GM12875 (cell line): Measurements from ENCODE around the gene KBTBD13.

Source experiments
- H3K4me3 ChIP-seq: one replicate; pipeline ENCODE4 v1.5.1; 2011; ENCODE audit warnings: low read depth, low read length, control low read depth
- TF ChIP-seq, protein P1 (sequence below): IDR thresholded peaks from 2 replicates; pipeline ENCODE4 v1.5.1; 2011; ENCODE audit warnings: low read depth, mild to moderate bottlenecking, control low read depth, inconsistent platforms, low read length, moderate library complexity, borderline replicate concordance; ENCODE audit not compliant: insufficient read depth

Gene KBTBD13

DNA sequence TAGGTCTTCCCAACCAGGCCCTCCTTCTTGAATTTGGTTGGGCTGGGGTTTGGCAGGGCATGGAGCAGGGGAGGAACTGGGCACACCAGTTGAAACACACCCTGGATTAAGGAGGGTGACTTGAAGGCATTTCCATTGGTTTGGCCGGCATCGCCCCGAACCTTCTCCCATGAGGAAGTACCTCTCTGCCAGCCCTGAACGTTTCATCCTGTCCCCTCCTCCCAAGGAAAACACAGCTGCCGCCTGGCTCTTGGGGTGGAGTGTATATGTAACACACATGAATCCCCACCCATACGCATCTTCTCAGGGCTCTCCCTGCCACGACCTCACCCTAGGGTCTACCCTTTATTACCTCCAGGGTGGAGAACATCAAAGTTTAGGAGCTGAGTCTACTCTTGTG is 23.9 kb downstream of the KBTBD13 start:
- TF ChIP-seq, protein P1, sequence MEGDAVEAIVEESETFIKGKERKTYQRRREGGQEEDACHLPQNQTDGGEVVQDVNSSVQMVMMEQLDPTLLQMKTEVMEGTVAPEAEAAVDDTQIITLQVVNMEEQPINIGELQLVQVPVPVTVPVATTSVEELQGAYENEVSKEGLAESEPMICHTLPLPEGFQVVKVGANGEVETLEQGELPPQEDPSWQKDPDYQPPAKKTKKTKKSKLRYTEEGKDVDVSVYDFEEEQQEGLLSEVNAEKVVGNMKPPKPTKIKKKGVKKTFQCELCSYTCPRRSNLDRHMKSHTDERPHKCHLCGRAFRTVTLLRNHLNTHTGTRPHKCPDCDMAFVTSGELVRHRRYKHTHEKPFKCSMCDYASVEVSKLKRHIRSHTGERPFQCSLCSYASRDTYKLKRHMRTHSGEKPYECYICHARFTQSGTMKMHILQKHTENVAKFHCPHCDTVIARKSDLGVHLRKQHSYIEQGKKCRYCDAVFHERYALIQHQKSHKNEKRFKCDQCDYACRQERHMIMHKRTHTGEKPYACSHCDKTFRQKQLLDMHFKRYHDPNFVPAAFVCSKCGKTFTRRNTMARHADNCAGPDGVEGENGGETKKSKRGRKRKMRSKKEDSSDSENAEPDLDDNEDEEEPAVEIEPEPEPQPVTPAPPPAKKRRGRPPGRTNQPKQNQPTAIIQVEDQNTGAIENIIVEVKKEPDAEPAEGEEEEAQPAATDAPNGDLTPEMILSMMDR, result no peak

DNA sequence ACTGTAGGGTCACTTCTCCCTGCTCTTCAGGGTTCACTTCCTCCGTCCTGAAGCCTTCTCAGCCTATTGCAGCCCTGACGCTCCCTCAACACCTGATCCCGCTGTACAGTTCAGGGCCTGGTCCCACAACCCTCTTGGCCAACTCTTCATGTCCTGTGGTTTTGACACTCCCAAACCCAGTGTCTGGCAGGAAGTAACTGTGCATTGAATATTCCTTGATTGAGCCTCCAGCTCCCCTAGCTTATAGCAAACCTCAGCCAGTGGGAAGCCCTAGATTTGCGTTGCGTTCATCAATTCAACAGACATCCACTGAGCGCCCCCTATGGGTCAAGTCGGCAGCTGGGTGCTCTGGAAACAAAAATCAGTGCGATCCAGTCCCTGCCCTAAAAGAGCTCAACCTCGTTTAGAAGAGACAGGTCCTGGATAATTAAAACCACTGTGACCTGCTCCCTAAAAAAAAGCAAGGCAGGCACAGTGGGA is 24.9 kb downstream of the KBTBD13 start:
- TF ChIP-seq, protein P1, result peak; percentile 81
- no peak overlapping the region for H3K4me3 ChIP-seq

More for the DNA sequence above, 23.9 kb downstream of the KBTBD13 start:
- H3K4me3 ChIP-seq, result no peak overlapping the region

DNA sequence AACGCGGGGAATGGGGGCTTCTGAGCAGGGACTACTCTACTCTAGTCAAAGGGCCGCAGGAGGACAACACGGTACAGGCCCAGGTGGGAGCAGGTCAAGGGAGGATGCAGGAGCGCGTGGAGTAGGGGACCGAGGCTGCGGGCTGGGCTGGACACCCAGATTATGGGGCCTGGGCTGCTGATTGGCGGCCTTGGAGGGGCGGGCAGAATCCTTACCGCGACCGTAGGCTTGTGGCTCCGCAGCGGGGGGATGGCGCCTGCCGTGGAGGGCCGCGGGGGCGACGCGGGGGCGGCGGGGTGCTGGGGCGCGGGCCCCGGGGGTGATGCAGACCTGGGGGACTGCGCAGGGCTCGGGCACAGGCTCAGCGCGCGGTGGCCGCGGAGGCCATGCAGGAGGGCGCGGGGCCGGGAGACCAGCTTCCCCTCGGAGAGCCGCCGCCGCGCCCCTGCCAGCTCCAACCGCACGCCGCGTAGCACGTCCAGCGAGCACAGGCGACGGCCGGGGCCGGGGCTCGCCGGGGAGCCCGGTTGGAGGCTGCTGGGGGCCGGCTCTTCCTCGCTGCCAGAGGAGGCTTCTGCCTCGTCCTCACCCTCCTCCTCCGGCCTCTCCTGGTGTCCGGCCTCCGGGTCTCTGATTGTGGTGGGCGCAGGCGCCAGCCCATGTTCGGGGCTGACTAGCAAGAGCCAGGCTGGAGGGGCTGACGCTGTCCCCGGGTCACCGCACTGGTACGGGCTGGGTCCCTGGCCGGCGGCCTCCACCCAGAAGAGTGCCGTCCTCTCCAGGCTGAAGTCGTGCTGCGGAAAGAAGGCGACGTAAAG is 25.6 kb downstream of the KBTBD13 start:
- no peak overlapping the region for H3K4me3 ChIP-seq
- TF ChIP-seq, protein P1, result no peak

DNA sequence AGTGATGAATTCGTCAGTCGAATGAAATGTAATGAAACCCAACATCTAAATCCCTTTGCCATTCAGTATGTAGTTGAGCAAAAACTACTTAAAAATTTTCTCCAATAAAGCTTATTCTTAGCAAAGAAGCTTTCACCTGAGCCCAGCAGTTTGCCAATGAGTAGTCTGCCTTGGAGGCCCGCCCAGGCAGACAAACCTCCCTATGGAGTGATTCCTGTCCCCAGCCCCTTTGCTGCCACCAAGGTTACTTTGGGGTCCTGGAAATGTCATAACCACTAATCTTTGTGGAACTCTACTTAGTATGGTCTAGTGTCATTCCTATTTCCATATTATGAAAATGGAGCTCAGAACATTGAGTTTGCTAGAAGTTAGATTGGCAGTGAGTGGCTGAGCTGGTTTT is 26.4 kb downstream of the KBTBD13 start:
- H3K4me3 ChIP-seq, result no peak overlapping the region
- TF ChIP-seq, protein P1, result no peak

DNA sequence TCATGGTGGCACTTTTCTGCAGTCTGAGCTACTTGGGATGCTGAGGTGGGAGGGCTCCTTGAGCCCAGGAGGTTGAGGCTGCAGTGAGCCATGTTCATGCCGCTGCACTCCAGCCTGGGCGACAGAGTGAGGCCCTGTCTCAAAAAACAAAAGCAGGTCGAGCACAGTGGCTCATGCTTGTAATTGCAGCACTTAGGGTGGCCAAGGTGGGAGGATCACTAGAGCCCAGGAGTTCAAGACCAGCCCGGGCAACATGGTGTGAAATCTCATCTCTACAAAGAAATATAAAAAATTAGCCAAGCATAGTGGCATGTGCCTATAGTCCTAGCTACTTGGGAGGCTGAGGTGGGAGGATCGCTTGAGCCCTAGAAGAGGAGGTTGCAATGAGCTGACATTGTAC is 28.5 kb downstream of the KBTBD13 start:
- TF ChIP-seq, protein P1, result no peak
- H3K4me3 ChIP-seq, result no peak overlapping the region

DNA sequence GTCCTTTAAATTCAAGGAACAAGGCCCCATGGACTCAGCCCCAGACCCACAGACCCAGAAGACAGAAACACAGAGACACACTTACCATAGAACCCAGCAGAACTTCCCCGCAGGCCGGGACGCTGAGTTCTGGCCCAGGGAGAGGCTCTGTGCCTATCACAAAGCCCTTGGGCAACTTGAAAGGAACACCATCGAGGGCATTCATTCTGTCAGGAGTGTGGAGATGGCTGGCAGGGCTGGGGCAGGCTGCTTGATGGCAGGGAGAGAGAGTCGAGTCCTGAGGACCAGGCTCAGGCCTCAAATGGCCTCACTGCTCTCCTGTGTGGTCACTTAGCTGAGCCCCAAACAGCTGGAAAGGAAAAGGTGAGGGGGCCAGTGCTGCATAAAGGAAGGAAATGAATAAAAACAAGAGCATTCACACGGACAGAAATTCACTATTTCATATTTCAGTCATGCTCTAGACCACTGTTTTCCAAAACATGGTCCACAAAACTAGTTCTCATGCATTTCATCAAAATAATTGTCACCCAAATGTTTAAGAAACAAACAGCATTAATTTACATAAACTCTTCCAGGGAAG is 29.6 kb downstream of the KBTBD13 start:
- TF ChIP-seq, protein P1, result no peak
- no peak overlapping the region for H3K4me3 ChIP-seq
